H1 (cell line): ENCODE results near the gene SQOR. TPM values are rescaled to one million over a fixed set of nuclear protein-coding genes. Genes with fewer than 3 reads are reported as not detected.

Experiments
- CTCF ChIA-PET: fragments of 300-600 bp; sonication (Branson Sonifier 250); formaldehyde crosslinking; loops from one replicate; lab custom pipeline; 2021; ENCODE audit not compliant: partially characterized antibody; lab: Charles Lee
- POLR2A ChIA-PET: fragments of 300-600 bp; sonication (Branson Sonifier 250); formaldehyde crosslinking; loops from one replicate; lab custom pipeline; 2021; ENCODE audit warnings: inconsistent platforms; ENCODE audit not compliant: partially characterized antibody; lab: Charles Lee
- DNase-seq, 2 experiments: peaks; one replicate each; pipeline versions ENCODE4 v3.0.0 to v3.0.0-alpha.2; 2010 to 2022; ENCODE audit warnings: low spot score in 2 of 2, low read depth in 1 of 2, mixed read lengths in 1 of 2
- FAIRE-seq: peaks from 2 replicates; lab custom pipeline; 2011; peaks lifted over from hg19 to GRCh38; lab: Jason Lieb, UNC
- H2AFZ ChIP-seq: 2 replicates; pipeline ENCODE4 v1.8.1; 2012; ENCODE audit warnings: low read length, inconsistent platforms
- H2AK5ac ChIP-seq: 2 replicates; pipeline ENCODE4 v1.6.1; 2013; ENCODE audit warnings: low read depth, low read length
- H2BK120ac ChIP-seq: replicated peaks from 2 replicates; pipeline ENCODE3; 2013; ENCODE audit warnings: low read depth, low read length, inconsistent platforms
- H2BK12ac ChIP-seq: 2 replicates; pipeline ENCODE4 v1.6.1; 2013; ENCODE audit warnings: low read depth, low read length
- H2BK15ac ChIP-seq: 2 replicates; pipeline ENCODE4 v1.6.1; 2013; ENCODE audit warnings: low read length
- H2BK20ac ChIP-seq: 2 replicates; pipeline ENCODE4 v1.6.1; 2013; ENCODE audit warnings: low read length
- H2BK5ac ChIP-seq: 2 replicates; pipeline ENCODE4 v1.6.1; 2013; ENCODE audit warnings: low read depth, low read length
- H3K14ac ChIP-seq: 2 replicates; pipeline ENCODE4 v1.6.1; 2013; ENCODE audit warnings: inconsistent platforms; ENCODE audit not compliant: insufficient read length
- H3K18ac ChIP-seq: 2 replicates; pipeline ENCODE4 v1.6.1; 2013; ENCODE audit warnings: low read length; ENCODE audit errors: extremely low read depth
- H3K23ac ChIP-seq: 2 replicates; pipeline ENCODE4 v1.6.1; 2013; ENCODE audit warnings: inconsistent platforms; ENCODE audit not compliant: insufficient read length
- H3K23me2 ChIP-seq: 2 replicates; pipeline ENCODE4 v1.6.1; 2013; ENCODE audit warnings: low read depth, low read length
- H3K27ac ChIP-seq: 2 replicates; pipeline ENCODE4 v1.6.1; 2011; ENCODE audit warnings: low read depth, low read length, inconsistent platforms
- H3K27me3 ChIP-seq, 4 experiments: replicated peaks in 1 of 4; 1 replicate in 1 of 4; 2 replicates in 3 of 4; pipeline versions ENCODE4 v1.6.1 to v1.8.1; 2011 to 2013; ENCODE audit warnings: low read length in 3 of 4, mild to moderate bottlenecking in 3 of 4, inconsistent platforms in 2 of 4, mixed read lengths in 2 of 4, moderate library complexity in 1 of 4; ENCODE audit not compliant: control insufficient read depth in 3 of 4, insufficient read depth in 3 of 4; ENCODE audit errors: extremely low read depth in 1 of 4
- H3K36me3 ChIP-seq, 4 experiments: 2 replicates each; pipeline versions ENCODE4 v1.6.1 to v1.8.1; 2011 to 2013; ENCODE audit warnings: mild to moderate bottlenecking in 4 of 4, low read length in 3 of 4, moderate library complexity in 2 of 4, control low read depth in 1 of 4, inconsistent platforms in 1 of 4; ENCODE audit not compliant: insufficient read depth in 4 of 4, control insufficient read depth in 2 of 4
- H3K4ac ChIP-seq: replicated peaks from 2 replicates; pipeline ENCODE3; 2013; ENCODE audit warnings: low read length, low read depth, mixed read lengths, inconsistent platforms; ENCODE audit not compliant: insufficient read length
- H3K4me1 ChIP-seq, 4 experiments: replicated peaks in 1 of 4; 1 replicate in 1 of 4; 2 replicates in 3 of 4; pipeline versions ENCODE4 v1.6.1 to v1.8.1; 2011 to 2013; ENCODE audit warnings: low read length in 3 of 4, inconsistent platforms in 2 of 4, mixed read lengths in 1 of 4; ENCODE audit not compliant: insufficient read depth in 4 of 4, control insufficient read depth in 3 of 4
- H3K4me2 ChIP-seq, 2 experiments: 2 replicates each; pipeline versions ENCODE4 v1.6.1 to v1.8.1; 2011 to 2013; ENCODE audit warnings: low read depth in 2 of 2, low read length in 2 of 2, control low read depth in 1 of 2, inconsistent platforms in 1 of 2, mild to moderate bottlenecking in 1 of 2; ENCODE audit not compliant: insufficient read depth in 1 of 2
- H3K4me3 ChIP-seq, 4 experiments: fragments of 200-600, 300-600 bp in 1 of 4; sonication (generic), shearing (Covaris generic), sonication (Bioruptor Twin) in 1 of 4; 2 replicates each; pipeline versions ENCODE4 v1.5.1 to v1.8.1; 2011 to 2016; ENCODE audit warnings: low read length in 4 of 4, low read depth in 3 of 4, control low read depth in 2 of 4, inconsistent platforms in 2 of 4, mild to moderate bottlenecking in 2 of 4, mixed read lengths in 1 of 4, moderate library complexity in 1 of 4; ENCODE audit not compliant: insufficient read depth in 2 of 4; ENCODE audit errors: extremely low read depth in 1 of 4
- H3K56ac ChIP-seq: replicated peaks from 2 replicates; pipeline ENCODE3; 2013; ENCODE audit warnings: low read depth, mild to moderate bottlenecking, mixed read lengths, low read length, inconsistent platforms; ENCODE audit not compliant: insufficient read length
- H3K79me1 ChIP-seq: 2 replicates; pipeline ENCODE4 v1.6.1; 2013; ENCODE audit warnings: low read depth, low read length, control low read depth
- H3K79me2 ChIP-seq, 2 experiments: 2 replicates each; pipeline versions ENCODE4 v1.6.1 to v1.8.1; 2012 to 2013; ENCODE audit warnings: low read length in 2 of 2, mild to moderate bottlenecking in 2 of 2, inconsistent platforms in 1 of 2; ENCODE audit not compliant: insufficient read depth in 2 of 2, control insufficient read depth in 1 of 2
- H3K9ac ChIP-seq, 4 experiments: replicated peaks in 1 of 4; 1 replicate in 1 of 4; 2 replicates in 3 of 4; pipeline versions ENCODE4 v1.6.1 to v1.8.1; 2011 to 2013; ENCODE audit warnings: low read depth in 3 of 4, low read length in 3 of 4, control low read depth in 2 of 4, mild to moderate bottlenecking in 2 of 4, moderate library complexity in 2 of 4, inconsistent platforms in 1 of 4; ENCODE audit errors: extremely low read depth in 1 of 4
- H3K9me3 ChIP-seq, 2 experiments: 2 replicates each; pipeline versions ENCODE4 v1.6.1 to v1.8.1; 2012 to 2013; ENCODE audit warnings: mild to moderate bottlenecking in 2 of 2, moderate library complexity in 2 of 2, control low read depth in 1 of 2, inconsistent platforms in 1 of 2, low read depth in 1 of 2, low read length in 1 of 2, mixed read lengths in 1 of 2; ENCODE audit not compliant: insufficient read depth in 2 of 2
- H4K20me1 ChIP-seq, 2 experiments: replicated peaks in 1 of 2; 2 replicates each; pipeline versions ENCODE3 to v1.8.1; 2011 to 2013; ENCODE audit warnings: inconsistent platforms in 2 of 2, low read length in 2 of 2, mild to moderate bottlenecking in 1 of 2; ENCODE audit not compliant: insufficient read depth in 2 of 2, control insufficient read depth in 1 of 2
- H4K5ac ChIP-seq: 2 replicates; pipeline ENCODE4 v1.6.1; 2013; ENCODE audit warnings: low read length, low read depth, mixed read lengths, inconsistent platforms; ENCODE audit not compliant: insufficient read length
- H4K8ac ChIP-seq: 2 replicates; pipeline ENCODE4 v1.8.0; 2013; ENCODE audit warnings: mild to moderate bottlenecking, moderate library complexity, low read length, inconsistent platforms; ENCODE audit not compliant: insufficient read depth; ENCODE audit errors: extremely low read depth
- H4K91ac ChIP-seq: replicated peaks from 2 replicates; pipeline ENCODE3; 2013; ENCODE audit warnings: low read length, mixed read lengths, inconsistent platforms; ENCODE audit not compliant: insufficient read length
- BACH1 ChIP-seq: IDR thresholded peaks from 2 replicates; pipeline ENCODE4 v1.6.1; 2012; ENCODE audit warnings: low read length, improper control_type of control experiment
- CBX5 ChIP-seq: fragments of 300-800, 300-1000 bp; sonication (generic); IDR thresholded peaks from 2 replicates; pipeline ENCODE4 v1.7.1; 2016; ENCODE audit warnings: antibody characterized with exemption, low read length, low read depth
- CHD2 ChIP-seq: IDR thresholded peaks from 2 replicates; pipeline ENCODE4 v1.6.1; 2012; ENCODE audit warnings: low read length, improper control_type of control experiment
- EGR1 ChIP-seq: IDR thresholded peaks from 2 replicates; pipeline ENCODE4 v1.6.1; 2011; ENCODE audit warnings: low read depth, low read length, borderline replicate concordance
- SAP30 ChIP-seq: fragments of 300-600 bp; sonication (generic); IDR thresholded peaks from 2 replicates; pipeline ENCODE4 v1.7.1; 2012; ENCODE audit warnings: low read length, moderate library complexity, mild to moderate bottlenecking, inconsistent platforms; ENCODE audit not compliant: insufficient read depth, insufficient replicate concordance
- SIN3A ChIP-seq, 2 experiments: IDR thresholded peaks in 1 of 2; conservative IDR thresholded peaks in 1 of 2; 2 replicates each; pipeline ENCODE4 v1.6.1; 2011 to 2012; ENCODE audit warnings: low read length in 2 of 2, improper control_type of control experiment in 1 of 2, low read depth in 1 of 2, mild to moderate bottlenecking in 1 of 2
- WGBS, 2 experiments: shearing (Covaris generic) in 1 of 2; methylation state at CpG; one replicate each; pipeline versions ENCODE4 v1.1.6 to v1.1.7; 2013 to 2015; ENCODE audit warnings: low lambda C conversion rate in 2 of 2, mixed read lengths in 2 of 2, inconsistent platforms in 1 of 2, low coverage in 1 of 2, missing lambda C conversion rate in 1 of 2; ENCODE audit not compliant: insufficient replicate concordance in 2 of 2, insufficient coverage in 1 of 2, insufficient read length in 1 of 2; ENCODE audit errors: extremely low coverage in 1 of 2, missing lambda C conversion rate in 1 of 2; 5-methylcytosine and 5-hydroxymethylcytosine counted together
- polyA plus RNA-seq, 7 experiments: library from polyadenylated mRNA; depleted of rRNA in 3 of 7; stranded (reverse) in 5 of 7; unstranded in 2 of 7; fragments of >200 nt in 5 of 7; fragments of 200-250 nt in 2 of 7; gene quantifications; 1 replicate in 5 of 7; 2 replicates in 1 of 7; 4 replicates in 1 of 7; pipeline versions ENCODE4 v1.2.1 to v1.2.3, GENCODE V29; 2011 to 2013; ENCODE audit warnings: missing spikeins in 2 of 7, mixed read lengths in 2 of 7
- total RNA-seq: library from RNA; stranded (reverse); fragmentation: NEBNext Ultra II Directional; extraction: Animal tissue kit (Norgen Biotek cat#: 25700); gene quantifications from 2 replicates; pipeline ENCODE4 v1.2.1, GENCODE V29; 2021

Gene SQOR
- total and polyA plus RNA-seq, 2 of the 8 experiments (the other 6 are each of a cell fraction or from before 2014, with no cell fraction given) = 0.20 to 0.22 TPM

DNA sequence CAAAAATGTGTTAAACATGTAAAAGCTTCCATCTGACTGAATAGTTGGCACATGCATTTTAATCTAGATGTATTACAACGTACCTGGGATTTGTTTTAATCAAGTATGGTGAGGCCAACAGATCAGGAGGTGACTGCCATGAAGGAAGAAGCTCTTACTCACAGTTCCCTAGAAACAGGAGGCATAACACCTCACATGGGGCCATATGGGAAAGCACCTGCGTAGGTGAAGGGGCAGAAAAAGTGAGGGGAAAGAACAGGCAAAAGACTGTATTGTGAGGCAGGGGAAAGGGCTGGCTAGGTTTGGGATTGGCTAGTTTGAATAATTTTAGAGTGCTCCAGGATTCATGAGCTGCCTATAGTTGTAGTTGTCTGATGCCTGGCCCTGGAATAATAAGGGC lies 9.6 kb downstream of the SQOR start:
- H3K4me2 ChIP-seq = no peak overlapping the region
- no peak overlapping the region for H3K14ac ChIP-seq
- no peak overlapping the region for H3K23ac ChIP-seq
- no peak overlapping the region for H2BK120ac ChIP-seq
- no peak overlapping the region for H4K5ac ChIP-seq
- no peak overlapping the region for H3K4ac ChIP-seq
- H3K9me3 ChIP-seq = no peaks in the 10 kb centered on the region
- H3K4me1 ChIP-seq = no peaks in the 10 kb centered on the region
- H2AFZ ChIP-seq = no peak overlapping the region
- no peak overlapping the region for H2BK5ac ChIP-seq
- H3K18ac ChIP-seq = no peak overlapping the region
- H3K27me3 ChIP-seq = no peaks in the 10 kb centered on the region
- H4K20me1 ChIP-seq = no peaks in the 10 kb centered on the region
- H3K9ac ChIP-seq = no peak overlapping the region
- H2BK20ac ChIP-seq = no peak overlapping the region
- no peak overlapping the region for H4K8ac ChIP-seq
- H3K79me1 ChIP-seq = no peaks in the 10 kb centered on the region
- H3K79me2 ChIP-seq = no peaks in the 10 kb centered on the region
- H3K36me3 ChIP-seq = no peaks in the 10 kb centered on the region
- H3K4me3 ChIP-seq = no peak overlapping the region
- no peak for TF ChIP-seq CBX5
- no peak for TF ChIP-seq BACH1
- no peak for TF ChIP-seq SIN3A (conservative IDR thresholded peaks at IDR 0.05 in 1 of 2, IDR thresholded peaks at IDR 0.05 in 1 of 2; ENCODE audit: low read depth in 1 of 2, low read length in 2 of 2)
- no peak for TF ChIP-seq EGR1
- no peak for TF ChIP-seq CHD2
- TF ChIP-seq SAP30 = no peak
- 65% methylated on average over 2 of the region's 2 CpGs; no CpG with 5 or more reads in 1 of the 2 experiments for WGBS, 2 experiments
- no peak overlapping the region for H2AK5ac ChIP-seq
- no peak for DNase-seq
- H2BK12ac ChIP-seq = no peak overlapping the region
- no peak overlapping the region for H4K91ac ChIP-seq
- H3K56ac ChIP-seq = no peak overlapping the region
- no peaks in the 10 kb centered on the region for H3K23me2 ChIP-seq
- CTCF ChIA-PET = interaction anchor here (1.2 to 2.5 kb wide), 2 partner anchors 16 to 18 kb away, joined by 4 to 14 read pairs; no protein-coding TSS in a partner anchor
- no peak overlapping the region for H2BK15ac ChIP-seq
- POLR2A ChIA-PET = interaction anchor here (1.5 kb wide), 1 partner anchor 57 kb away, joined by 4 read pairs; the partner anchor contains the start of gene BLOC1S6
- no peak for FAIRE-seq
- H3K27ac ChIP-seq = no peak overlapping the region
